Body of pancreas (tissue), 4 donors: Measurements from ENCODE around the gene HMX1. TPM values are rescaled to one million over a fixed set of nuclear protein-coding genes. Genes with fewer than 3 reads are reported as not detected.

ENCODE experiments used
- ATAC-seq: fragments of 150-250 bp; one replicate; pipeline ENCODE4 v1.9.1; 2016
- DNase-seq, 4 donors: peaks; one replicate each; pipeline ENCODE4 v3.0.0-alpha.2; 2019
- H3K27ac ChIP-seq, 4 donors: fragments of 200-600 bp; sonication (generic); 1 replicate in 3 of 4; 2 replicates in 1 of 4; pipeline versions ENCODE4 v1.5.1 to v1.6.1; 2016 to 2019; ENCODE audit warnings: mild to moderate bottlenecking in 1 of 4, mixed read lengths in 1 of 4, moderate library complexity in 1 of 4
- H3K27me3 ChIP-seq, 2 donors: fragments of 200-600 bp; sonication (generic); one replicate each; pipeline ENCODE4 v1.6.0; 2016; ENCODE audit warnings: mild to moderate bottlenecking in 1 of 2
- H3K36me3 ChIP-seq, 2 donors: fragments of 200-600 bp; sonication (generic); replicated peaks in 1 of 2; 2 replicates each; pipeline ENCODE4 v1.5.1; 2016; ENCODE audit warnings: low read depth in 2 of 2; ENCODE audit not compliant: insufficient read depth in 1 of 2
- H3K4me1 ChIP-seq: fragments of 200-600 bp; sonication (generic); one replicate; pipeline ENCODE4 v1.6.0; 2016
- H3K4me3 ChIP-seq, 2 donors: fragments of 200-600 bp; sonication (generic); 1 replicate in 1 of 2; 2 replicates in 1 of 2; pipeline ENCODE4 v1.5.1; 2016 to 2019
- H3K9me3 ChIP-seq, 3 donors: fragments of 200-600 bp; sonication (generic); 1 replicate in 2 of 3; 2 replicates in 1 of 3; pipeline ENCODE4 v1.5.1; 2016
- POLR2A ChIP-seq, 3 donors: fragments of 450-650 bp; IDR thresholded peaks; one replicate each; pipeline ENCODE4 v1.6.1; 2016; ENCODE audit warnings: antibody characterized with exemption in 3 of 3, mild to moderate bottlenecking in 2 of 3
- WGBS, 2 donors: methylation state at CpG; one replicate each; pipeline ENCODE4 v1.1.5; 2017; 5-methylcytosine and 5-hydroxymethylcytosine counted together
- intact Hi-C: fragments of 100-400 bp; cut with DNase I; formaldehyde crosslinking; loops from one replicate; pipeline ENCODE4 v1.15.1; 2023
- total RNA-seq, 2 donors: library from RNA; depleted of rRNA; stranded (reverse); fragments of >200 nt; gene quantifications; one replicate each; pipeline ENCODE4 v1.1.0, GENCODE V29; 2016
- TF ChIP-seq, protein P1 (sequence below), 7 experiments: fragments of 450-650 bp in 4 of 7; fragments of 200-600 bp in 3 of 7; sonication (generic) in 3 of 7; IDR thresholded peaks; one replicate each; pipeline ENCODE4 v1.5.1; 2016 to 2019; ENCODE audit warnings: antibody characterized with exemption in 7 of 7

HMX1 gene
- total RNA-seq, 2 donors from 2014 or later = not detected

DNA sequence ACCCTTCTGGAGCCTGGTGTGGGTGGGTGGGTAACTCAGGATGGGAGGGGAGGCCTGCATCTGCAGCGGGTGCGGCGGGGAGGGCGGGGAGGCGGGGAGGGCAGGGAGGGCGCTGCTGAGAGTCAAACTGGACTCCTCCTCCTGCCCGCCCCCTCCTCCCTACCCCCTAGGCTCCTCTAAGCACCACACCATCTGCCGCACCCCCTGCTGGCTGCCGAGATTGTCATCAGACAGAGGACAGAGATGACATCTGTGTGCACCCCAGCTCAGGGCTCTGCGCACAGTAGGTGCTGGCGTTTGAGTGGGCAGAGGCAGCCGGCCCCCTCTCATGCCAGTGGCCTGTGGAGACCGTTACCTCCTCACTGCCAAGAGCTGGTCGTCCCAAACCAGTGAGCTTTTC lies 10.6 kb upstream of the HMX1 start:
- Histone ChIP-seq H3K4me1 (no peaks in the 10 kb centered on the region), H3K36me3 (no peaks in the 10 kb centered on the region), H3K9me3 (no peaks in the 10 kb centered on the region), H3K27ac (no peak overlapping the region), H3K27me3 (no peaks in the 10 kb centered on the region), H3K4me3 (no peak overlapping the region)
- TF ChIP-seq, protein P1, sequence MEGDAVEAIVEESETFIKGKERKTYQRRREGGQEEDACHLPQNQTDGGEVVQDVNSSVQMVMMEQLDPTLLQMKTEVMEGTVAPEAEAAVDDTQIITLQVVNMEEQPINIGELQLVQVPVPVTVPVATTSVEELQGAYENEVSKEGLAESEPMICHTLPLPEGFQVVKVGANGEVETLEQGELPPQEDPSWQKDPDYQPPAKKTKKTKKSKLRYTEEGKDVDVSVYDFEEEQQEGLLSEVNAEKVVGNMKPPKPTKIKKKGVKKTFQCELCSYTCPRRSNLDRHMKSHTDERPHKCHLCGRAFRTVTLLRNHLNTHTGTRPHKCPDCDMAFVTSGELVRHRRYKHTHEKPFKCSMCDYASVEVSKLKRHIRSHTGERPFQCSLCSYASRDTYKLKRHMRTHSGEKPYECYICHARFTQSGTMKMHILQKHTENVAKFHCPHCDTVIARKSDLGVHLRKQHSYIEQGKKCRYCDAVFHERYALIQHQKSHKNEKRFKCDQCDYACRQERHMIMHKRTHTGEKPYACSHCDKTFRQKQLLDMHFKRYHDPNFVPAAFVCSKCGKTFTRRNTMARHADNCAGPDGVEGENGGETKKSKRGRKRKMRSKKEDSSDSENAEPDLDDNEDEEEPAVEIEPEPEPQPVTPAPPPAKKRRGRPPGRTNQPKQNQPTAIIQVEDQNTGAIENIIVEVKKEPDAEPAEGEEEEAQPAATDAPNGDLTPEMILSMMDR (IDR thresholded peaks at IDR 0.05) = no peak
- no peak for TF ChIP-seq POLR2A (IDR thresholded peaks at IDR 0.05)
- 18 to 29% methylated on average over 5 to 14 of the region's 14 CpGs for WGBS, 2 donors
- intact Hi-C loops = loop anchor here (10.0 kb wide), 2 partner anchors 187 to 277 kb away; no protein-coding TSS in a partner anchor
- ATAC-seq (no peak), DNase-seq (no peak)

DNA sequence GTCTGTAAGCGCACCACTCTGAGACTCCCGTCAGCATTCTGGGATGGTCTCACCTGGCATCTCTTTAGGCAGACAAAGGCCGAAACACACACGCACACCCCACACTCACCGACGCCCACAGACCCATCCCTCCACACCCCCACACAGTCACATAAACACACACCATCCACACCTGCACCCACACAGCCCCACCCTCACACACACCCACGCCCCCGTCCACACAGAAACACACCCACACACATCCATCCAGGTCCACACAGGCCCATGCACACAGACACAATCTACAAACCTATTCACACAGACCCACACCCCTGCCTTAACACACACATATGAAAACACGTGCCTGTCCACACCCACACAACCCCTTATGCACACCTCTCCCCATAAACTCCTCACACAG lies 9.2 kb upstream of the HMX1 start:
- WGBS, 2 donors = 45 to 66% methylated on average over 9 of the region's 9 CpGs
- intact Hi-C loops = loop anchor here (10.0 kb wide), 2 partner anchors 186 to 276 kb away; no protein-coding TSS in a partner anchor
- no peaks in the 10 kb centered on the region for H3K27me3 ChIP-seq
- H3K4me1 ChIP-seq = no peaks in the 10 kb centered on the region
- no peak overlapping the region for H3K4me3 ChIP-seq
- ATAC-seq (no peak), DNase-seq (no peak)
- no peaks in the 10 kb centered on the region for H3K36me3 ChIP-seq
- H3K9me3 ChIP-seq = no peaks in the 10 kb centered on the region
- H3K27ac ChIP-seq = no peak overlapping the region
- TF ChIP-seq, protein P1 (IDR thresholded peaks at IDR 0.05) = no peak
- no peak for TF ChIP-seq POLR2A (IDR thresholded peaks at IDR 0.05)

DNA sequence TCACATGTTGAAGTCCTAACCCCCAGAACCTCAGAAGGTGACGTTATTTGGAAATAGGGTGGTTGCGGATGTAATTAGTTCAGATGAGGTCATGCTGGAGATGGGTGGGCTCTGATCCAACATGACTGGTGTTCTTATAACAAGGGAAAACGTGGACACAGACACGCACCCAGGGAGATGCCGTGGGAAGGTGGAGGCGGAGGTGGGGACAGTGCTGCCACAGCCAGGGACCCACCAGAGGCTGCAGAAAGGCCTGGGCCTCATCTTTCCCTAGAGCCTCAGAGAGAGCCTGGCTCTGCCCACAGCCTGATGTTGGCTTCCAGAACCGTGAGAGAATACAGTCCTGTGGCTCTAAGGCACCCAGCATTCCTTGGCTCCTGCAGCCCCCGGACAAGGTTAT lies 7.9 kb upstream of the HMX1 start:
- intact Hi-C loops = no loop called here
- TF ChIP-seq, protein P1 (IDR thresholded peaks at IDR 0.05) = no peak
- no peak for TF ChIP-seq POLR2A (IDR thresholded peaks at IDR 0.05)
- H3K27me3 ChIP-seq = no peaks in the 10 kb centered on the region
- H3K36me3 ChIP-seq = no peaks in the 10 kb centered on the region
- no peaks in the 10 kb centered on the region for H3K4me1 ChIP-seq
- no peak overlapping the region for H3K27ac ChIP-seq
- WGBS, 2 donors = 56 to 60% methylated on average over 7 to 8 of the region's 8 CpGs
- ATAC-seq (no peak), DNase-seq (no peak)
- no peak overlapping the region for H3K4me3 ChIP-seq
- no peaks in the 10 kb centered on the region for H3K9me3 ChIP-seq

DNA sequence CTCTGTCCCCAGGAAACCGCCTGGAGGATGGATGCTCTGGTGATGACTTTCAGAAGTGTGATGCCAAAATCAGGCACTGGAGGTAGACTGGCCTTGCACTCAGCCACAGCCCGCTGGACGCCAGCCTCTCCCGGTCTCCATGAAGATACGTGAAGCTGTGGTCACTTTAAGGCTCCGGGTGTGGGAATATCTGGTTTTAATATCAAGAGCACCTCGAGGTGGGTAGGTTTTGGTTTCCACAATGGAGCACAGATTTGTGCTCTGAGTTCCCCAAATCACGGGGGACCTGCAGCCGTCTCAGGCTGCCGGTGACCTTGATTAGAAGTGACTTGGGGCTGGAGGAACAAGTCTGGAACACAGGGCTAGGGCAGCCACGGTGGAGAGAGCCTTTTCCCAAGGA lies 6.8 kb upstream of the HMX1 start:
- TF ChIP-seq POLR2A (IDR thresholded peaks at IDR 0.05) = no peak
- 11 to 12% methylated on average over 11 of the region's 11 CpGs for WGBS, 2 donors
- ATAC-seq (no peak), DNase-seq (no peak)
- no peaks in the 10 kb centered on the region for H3K9me3 ChIP-seq
- no peak overlapping the region for H3K4me3 ChIP-seq
- intact Hi-C loops = no loop called here
- H3K27ac ChIP-seq = no peak overlapping the region
- H3K4me1 ChIP-seq = no peaks in the 10 kb centered on the region
- no peaks in the 10 kb centered on the region for H3K36me3 ChIP-seq
- peaks cover 0 to 5% of the 10 kb centered on the region in 2 donors for H3K27me3 ChIP-seq

DNA sequence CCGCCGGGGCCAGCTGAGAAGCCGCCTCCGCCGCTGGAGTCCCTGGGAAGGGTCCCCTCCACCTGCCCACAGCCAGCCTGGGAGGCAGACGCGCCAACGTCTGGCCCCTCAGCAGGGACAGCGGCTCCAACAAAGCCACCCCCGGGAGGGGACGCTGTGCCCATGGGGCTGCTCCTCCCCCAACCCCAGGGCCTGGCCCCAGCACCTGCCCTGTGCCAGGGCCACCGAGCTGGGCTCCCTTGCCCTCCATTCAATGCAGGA lies 6.1 kb upstream of the HMX1 start:
- Histone ChIP-seq H3K27ac (no peak overlapping the region), H3K27me3 (peaks cover 0 to 12% of the 10 kb centered on the region in 2 donors), H3K4me3 (no peak overlapping the region), H3K4me1 (no peaks in the 10 kb centered on the region), H3K36me3 (no peaks in the 10 kb centered on the region), H3K9me3 (no peaks in the 10 kb centered on the region)
- TF ChIP-seq POLR2A (IDR thresholded peaks at IDR 0.05) = no peak
- TF ChIP-seq, protein P1 (IDR thresholded peaks at IDR 0.05) = no peak
- 0% methylated on average over 2 to 12 of the region's 12 CpGs for WGBS, 2 donors
- ATAC-seq (no peak), DNase-seq (no peak)
- intact Hi-C loops = no loop called here
